T-helper 1 cell treated with Interleukin-12 subunit alpha and Interleukin-12 subunit beta and Interleukin-4 antibody, amounts not matched to agents 30 μg/mL and 1 μg/mL, for 36 hours (primary cell): Measurements from ENCODE around the gene EMP2.

Experiments
- H3K27ac Mint-ChIP-seq: one replicate; pipeline ENCODE4 v1.8.0; 2021; ENCODE audit warnings: mild to moderate bottlenecking, mixed read lengths
- H3K27me3 Mint-ChIP-seq: one replicate; pipeline ENCODE4 v1.8.0; 2021; ENCODE audit warnings: low read depth, mixed read lengths
- H3K36me3 Mint-ChIP-seq: one replicate; pipeline ENCODE4 v1.8.0; 2021; ENCODE audit warnings: low read depth, mixed read lengths
- H3K4me1 Mint-ChIP-seq: one replicate; pipeline ENCODE4 v1.8.0; 2021; ENCODE audit warnings: low read depth, mixed read lengths
- H3K4me3 Mint-ChIP-seq: one replicate; pipeline ENCODE4 v1.8.0; 2021; ENCODE audit warnings: mild to moderate bottlenecking, moderate library complexity, mixed read lengths
- H3K9me3 Mint-ChIP-seq: one replicate; pipeline ENCODE4 v1.8.0; 2021; ENCODE audit warnings: mixed read lengths

Gene EMP2

GRCh38 chr16:10616419-10616755, 36.0 kb upstream of the EMP2 start:
- Mint-ChIP-seq H3K9me3 (no peaks in the 10 kb centered on the region), H3K27ac (no peak overlapping the region), H3K4me1 (no peaks in the 10 kb centered on the region), H3K27me3 (peaks cover 9% of the 10 kb centered on the region), H3K36me3 (no peaks in the 10 kb centered on the region), H3K4me3 (no peak overlapping the region)

DNA sequence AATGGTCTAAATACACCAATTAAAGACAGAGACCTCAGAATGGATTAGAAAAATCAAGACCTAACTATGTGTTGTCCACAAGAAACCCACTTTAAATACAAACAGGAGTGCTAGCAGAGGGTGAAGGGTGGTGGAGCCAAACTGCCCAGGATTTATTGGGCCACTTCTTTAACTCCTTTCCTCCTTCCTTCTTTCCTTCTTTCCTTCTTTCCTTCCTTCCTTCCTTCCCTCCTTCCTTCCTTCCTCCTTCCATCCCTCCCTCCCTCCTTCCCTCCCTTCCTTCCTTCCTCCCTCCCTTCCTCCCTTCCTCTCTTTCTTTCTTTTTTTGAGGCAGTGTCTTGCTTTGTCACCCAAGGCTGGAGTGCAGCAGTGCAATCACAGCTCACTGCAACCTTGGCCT, 34.3 kb upstream of the EMP2 start:
- H3K36me3 Mint-ChIP-seq: no peaks in the 10 kb centered on the region
- no peak overlapping the region for H3K4me3 Mint-ChIP-seq
- H3K4me1 Mint-ChIP-seq: no peaks in the 10 kb centered on the region
- no peak overlapping the region for H3K27ac Mint-ChIP-seq
- no peaks in the 10 kb centered on the region for H3K9me3 Mint-ChIP-seq
- H3K27me3 Mint-ChIP-seq: peaks cover 1% of the 10 kb centered on the region

DNA sequence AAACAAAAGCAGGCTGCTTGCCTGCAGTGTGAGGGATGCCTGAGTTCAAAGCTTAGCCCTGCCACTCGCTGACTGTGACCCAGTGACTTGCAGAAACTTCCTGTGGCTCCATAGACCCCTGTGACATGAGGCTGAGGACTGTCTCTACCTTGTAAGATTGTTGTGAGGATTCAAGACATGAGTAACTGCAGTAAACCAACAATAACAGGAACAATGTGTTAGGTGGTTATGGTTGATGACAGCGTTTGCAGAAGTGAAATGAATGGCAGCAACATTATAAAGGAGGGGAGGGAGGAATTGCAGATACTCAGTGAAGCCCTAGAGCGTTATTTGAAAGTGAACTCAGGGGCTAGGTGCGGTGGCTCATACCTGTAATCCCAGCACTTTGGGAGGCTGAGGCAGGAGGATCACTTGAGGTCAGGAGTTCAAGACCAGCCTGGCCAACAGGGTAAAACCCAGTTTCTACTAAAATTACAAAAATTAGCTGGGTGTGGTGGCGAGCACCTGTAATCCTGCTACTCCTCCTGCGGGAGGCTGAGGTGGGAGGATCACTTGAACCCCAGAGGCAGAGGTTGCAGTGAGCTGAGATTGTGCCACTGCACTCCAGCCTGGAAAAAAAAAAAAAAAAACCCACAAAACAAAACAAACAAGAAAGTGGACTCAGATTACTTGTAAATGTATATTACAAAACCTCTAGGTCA, 33.5 kb upstream of the EMP2 start:
- no peak overlapping the region for H3K4me3 Mint-ChIP-seq
- H3K27me3 Mint-ChIP-seq: no peaks in the 10 kb centered on the region
- no peaks in the 10 kb centered on the region for H3K4me1 Mint-ChIP-seq
- no peak overlapping the region for H3K27ac Mint-ChIP-seq
- no peaks in the 10 kb centered on the region for H3K9me3 Mint-ChIP-seq
- no peaks in the 10 kb centered on the region for H3K36me3 Mint-ChIP-seq

DNA sequence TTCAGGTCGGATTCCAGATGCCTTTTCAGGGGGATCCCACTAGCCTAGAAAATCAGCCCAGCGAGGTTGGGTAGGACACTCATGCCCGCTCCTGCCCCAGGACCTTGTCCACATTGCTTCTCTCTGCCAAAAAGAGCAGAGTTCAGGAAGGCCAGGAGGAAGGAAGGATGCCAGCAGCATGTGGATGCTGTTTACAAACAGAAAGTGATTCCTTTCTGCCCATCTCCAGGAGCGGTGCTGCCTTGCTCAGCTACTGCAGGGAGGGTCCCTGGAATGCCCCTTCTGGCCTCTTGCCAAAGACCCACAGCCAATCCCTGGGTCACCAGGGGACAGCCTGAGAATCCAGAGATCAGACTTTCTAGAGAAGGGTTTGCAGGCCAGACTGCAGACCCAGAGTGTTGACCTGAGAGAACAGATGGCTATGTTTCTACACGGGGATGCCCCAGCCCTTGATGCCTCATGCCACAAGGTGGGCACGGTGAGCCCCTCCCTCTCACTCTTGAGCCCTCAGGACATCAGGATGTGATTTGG, 32.3 kb upstream of the EMP2 start:
- Mint-ChIP-seq H3K9me3 (no peaks in the 10 kb centered on the region), H3K4me3 (no peak overlapping the region), H3K27ac (no peak overlapping the region), H3K36me3 (no peaks in the 10 kb centered on the region), H3K27me3 (no peaks in the 10 kb centered on the region), H3K4me1 (no peaks in the 10 kb centered on the region)

DNA sequence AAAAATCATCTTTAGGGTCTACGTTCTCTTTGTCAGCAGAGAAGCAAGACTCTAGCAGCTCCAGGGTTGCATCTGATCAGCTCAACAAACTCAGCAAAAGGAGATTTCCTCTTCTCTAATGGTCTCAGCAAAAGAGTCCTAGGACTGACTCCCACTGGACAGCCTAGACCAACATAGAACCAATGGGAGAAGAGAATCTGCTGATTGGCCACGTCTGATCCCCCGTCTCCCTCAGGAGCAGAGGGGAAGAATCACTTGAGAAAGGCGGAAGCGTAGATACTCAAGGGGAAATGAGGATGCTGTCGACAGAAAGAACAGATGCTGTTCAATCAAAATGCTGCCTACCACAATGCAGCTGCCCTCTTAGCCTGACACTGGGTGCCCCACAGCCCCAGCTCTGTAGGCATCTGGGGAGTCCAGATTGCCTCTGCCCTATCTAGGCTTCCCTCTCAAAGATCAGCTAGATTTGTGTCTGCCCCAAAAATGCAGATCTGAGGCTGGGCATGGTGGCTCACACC, 31.5 kb upstream of the EMP2 start:
- Mint-ChIP-seq H3K27ac (no peak overlapping the region), H3K4me3 (no peak overlapping the region), H3K36me3 (no peaks in the 10 kb centered on the region), H3K4me1 (no peaks in the 10 kb centered on the region), H3K27me3 (no peaks in the 10 kb centered on the region), H3K9me3 (no peaks in the 10 kb centered on the region)

DNA sequence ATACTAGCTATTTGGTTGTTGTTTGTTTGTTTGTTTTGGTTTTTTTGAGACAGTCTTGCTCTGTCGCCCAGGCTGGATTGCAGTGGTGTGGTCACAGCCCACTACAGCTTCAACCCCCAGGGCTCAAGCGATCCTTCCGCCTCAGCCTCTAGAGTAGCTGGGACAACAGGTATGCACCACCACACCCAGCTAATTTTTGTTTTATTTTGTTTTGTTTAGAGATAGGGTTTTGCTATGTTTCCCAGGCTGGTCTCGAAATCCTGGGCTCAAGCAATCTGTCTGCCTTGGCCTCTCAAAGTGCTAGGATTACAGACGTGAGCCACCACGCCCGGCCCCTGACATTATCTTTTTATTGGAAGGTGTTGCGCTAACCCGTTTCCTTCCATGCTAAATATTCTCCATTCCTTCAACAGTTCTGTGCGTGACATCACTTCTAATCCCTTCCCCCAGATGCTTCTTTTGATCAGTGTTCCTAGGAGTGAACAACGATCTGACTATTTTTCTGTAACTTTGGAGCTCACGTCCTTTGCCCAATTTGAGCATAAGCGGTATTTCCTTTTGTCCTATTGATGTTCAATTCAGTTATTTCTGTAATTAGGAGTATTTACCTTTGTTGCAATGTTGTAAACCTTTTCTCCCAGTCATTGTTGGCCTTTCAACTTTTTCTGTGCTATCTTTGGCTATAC, 30.2 kb upstream of the EMP2 start:
- Mint-ChIP-seq H3K27me3 (no peaks in the 10 kb centered on the region), H3K9me3 (no peaks in the 10 kb centered on the region), H3K27ac (no peak overlapping the region), H3K4me3 (no peak overlapping the region), H3K36me3 (no peaks in the 10 kb centered on the region), H3K4me1 (no peaks in the 10 kb centered on the region)

DNA sequence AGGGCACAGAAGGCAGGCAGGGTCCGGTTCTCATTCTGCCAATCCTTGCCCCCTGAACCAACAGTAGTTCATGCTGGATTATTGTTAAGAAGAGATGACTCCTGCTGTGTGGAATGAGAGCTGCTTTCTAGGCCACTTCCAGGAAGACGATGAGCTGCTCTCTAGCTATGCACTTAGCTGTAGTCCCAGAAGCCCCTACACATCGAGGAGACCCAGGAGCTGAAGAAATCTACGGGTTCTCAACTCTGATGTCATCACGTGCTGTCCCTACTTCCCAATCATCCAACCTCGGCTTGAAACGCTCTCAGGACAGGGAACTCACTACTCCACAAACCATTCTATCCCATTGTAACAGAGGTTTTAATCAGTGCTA, 29.0 kb upstream of the EMP2 start:
- no peaks in the 10 kb centered on the region for H3K36me3 Mint-ChIP-seq

DNA sequence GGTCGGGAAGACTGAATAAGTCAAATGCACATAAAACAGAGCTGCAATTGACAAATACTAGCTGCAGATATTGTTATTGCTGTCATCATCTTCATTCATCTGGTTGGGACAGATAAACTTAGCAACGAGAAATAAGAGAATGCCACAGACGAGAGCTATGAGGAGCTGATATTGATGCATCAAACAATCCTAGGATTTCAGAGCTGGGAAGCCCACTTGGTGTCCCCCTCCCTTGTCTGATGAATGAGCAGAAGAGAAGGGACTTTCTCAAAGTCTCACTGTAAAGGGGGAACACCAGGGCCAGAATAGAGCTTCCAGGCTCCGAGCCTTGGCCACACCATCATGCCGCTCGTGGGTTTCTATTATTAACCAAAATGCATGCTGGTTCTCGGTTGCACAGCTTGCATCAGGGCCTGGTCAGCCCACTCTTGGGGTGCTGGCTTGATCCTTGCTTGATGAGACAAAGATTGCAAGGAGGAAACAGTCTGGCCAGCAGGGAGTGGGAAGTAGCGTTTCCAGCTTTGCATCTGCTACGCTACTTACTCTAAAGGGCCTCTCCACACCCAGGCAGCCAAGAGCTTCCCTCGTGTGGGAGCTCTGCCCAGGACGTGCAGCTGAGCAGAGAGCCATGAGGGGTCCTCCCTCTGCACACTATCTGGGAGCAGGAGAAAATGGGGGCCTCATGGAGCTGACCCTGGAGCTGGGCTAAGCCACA, 28.4 kb upstream of the EMP2 start:
- Mint-ChIP-seq H3K4me3 (no peak overlapping the region), H3K27me3 (no peaks in the 10 kb centered on the region), H3K9me3 (no peaks in the 10 kb centered on the region), H3K27ac (no peak overlapping the region), H3K36me3 (no peaks in the 10 kb centered on the region), H3K4me1 (no peaks in the 10 kb centered on the region)

More for the DNA sequence above, 29.0 kb upstream of the EMP2 start:
- no peaks in the 10 kb centered on the region for H3K27me3 Mint-ChIP-seq
- no peak overlapping the region for H3K27ac Mint-ChIP-seq
- no peaks in the 10 kb centered on the region for H3K9me3 Mint-ChIP-seq
- H3K4me1 Mint-ChIP-seq: no peaks in the 10 kb centered on the region
- H3K4me3 Mint-ChIP-seq: no peak overlapping the region

DNA sequence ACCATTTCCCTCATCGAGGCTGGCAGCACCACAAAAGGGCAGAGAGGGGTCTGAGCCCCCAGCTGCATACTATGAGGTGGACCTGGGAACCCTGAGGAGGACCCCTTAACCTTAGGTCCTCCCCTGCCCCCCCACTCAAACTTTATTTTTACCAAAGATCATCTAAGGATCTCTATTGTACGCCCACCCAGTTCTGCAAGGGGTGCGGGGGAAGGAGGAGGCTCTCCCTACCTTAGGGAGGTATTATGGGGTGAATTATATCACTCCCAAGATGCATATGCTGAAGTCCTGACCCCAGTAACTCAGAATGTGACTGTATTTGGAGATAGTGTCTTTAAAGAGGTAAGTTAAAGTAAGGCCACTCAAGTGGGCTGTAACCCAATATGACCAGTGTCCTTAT, 26.8 kb upstream of the EMP2 start:
- H3K4me3 Mint-ChIP-seq: no peak overlapping the region
- H3K4me1 Mint-ChIP-seq: no peaks in the 10 kb centered on the region
- no peak overlapping the region for H3K27ac Mint-ChIP-seq
- no peaks in the 10 kb centered on the region for H3K27me3 Mint-ChIP-seq
- H3K9me3 Mint-ChIP-seq: no peaks in the 10 kb centered on the region
- H3K36me3 Mint-ChIP-seq: no peaks in the 10 kb centered on the region

DNA sequence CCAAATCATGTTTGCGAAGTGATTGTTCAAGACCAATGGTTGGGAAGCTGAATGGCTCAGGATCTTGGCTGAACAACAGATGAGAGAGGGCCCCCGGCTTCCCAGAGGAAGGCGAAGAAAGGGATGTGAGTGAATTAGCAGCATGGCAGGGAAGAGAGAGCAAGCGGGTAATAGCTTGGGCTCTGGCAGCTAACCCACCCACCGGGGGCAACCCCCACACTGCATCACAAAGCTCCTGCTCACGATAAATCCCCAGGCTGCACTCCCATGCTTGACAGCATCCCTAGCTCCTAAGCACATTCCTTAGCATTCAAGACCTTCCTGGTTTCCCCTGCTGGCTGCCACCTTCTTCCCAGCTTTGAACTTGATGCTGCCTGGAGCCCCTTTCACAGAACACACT, 26.2 kb upstream of the EMP2 start:
- Mint-ChIP-seq H3K9me3 (no peaks in the 10 kb centered on the region), H3K4me3 (no peak overlapping the region), H3K4me1 (no peaks in the 10 kb centered on the region), H3K36me3 (no peaks in the 10 kb centered on the region), H3K27ac (no peak overlapping the region), H3K27me3 (no peaks in the 10 kb centered on the region)

DNA sequence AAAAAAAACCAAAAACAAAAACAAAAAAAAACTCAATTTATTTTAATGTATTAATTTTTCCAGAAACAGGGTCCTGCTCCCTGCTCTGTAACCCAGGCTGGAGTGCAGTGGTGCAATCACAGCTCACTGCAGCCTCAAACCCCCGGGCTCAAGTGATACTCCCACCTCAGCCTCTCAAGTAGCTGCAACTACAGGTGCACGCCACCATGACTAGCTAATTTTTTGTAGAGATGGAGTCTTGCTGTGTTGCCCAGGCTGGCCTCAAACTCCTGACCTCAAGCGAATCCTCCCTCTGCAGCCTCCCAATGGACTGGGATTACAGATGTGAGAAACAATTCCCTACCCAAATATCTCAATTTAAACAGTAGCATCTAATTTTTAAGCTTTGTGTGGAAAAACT, 25.2 kb upstream of the EMP2 start:
- Mint-ChIP-seq H3K27me3 (no peaks in the 10 kb centered on the region), H3K27ac (no peak overlapping the region), H3K9me3 (no peaks in the 10 kb centered on the region), H3K4me1 (no peaks in the 10 kb centered on the region), H3K4me3 (no peak overlapping the region), H3K36me3 (no peaks in the 10 kb centered on the region)

GRCh38 chr16:10601444-10602408, 21.3 kb upstream of the EMP2 start:
- no peaks in the 10 kb centered on the region for H3K36me3 Mint-ChIP-seq
- no peak overlapping the region for H3K27ac Mint-ChIP-seq
- H3K27me3 Mint-ChIP-seq: no peaks in the 10 kb centered on the region
- no peaks in the 10 kb centered on the region for H3K4me1 Mint-ChIP-seq
- no peaks in the 10 kb centered on the region for H3K9me3 Mint-ChIP-seq
- no peak overlapping the region for H3K4me3 Mint-ChIP-seq

GRCh38 chr16:10600782-10601443, 20.5 kb upstream of the EMP2 start:
- Mint-ChIP-seq H3K4me3 (no peak overlapping the region), H3K9me3 (no peaks in the 10 kb centered on the region), H3K36me3 (no peaks in the 10 kb centered on the region), H3K27me3 (no peaks in the 10 kb centered on the region), H3K27ac (no peak overlapping the region), H3K4me1 (no peaks in the 10 kb centered on the region)

- H3K36me3 Mint-ChIP-seq: no peaks in the 10 kb centered on the region
- no peaks in the 10 kb centered on the region for H3K27me3 Mint-ChIP-seq
- H3K4me3 Mint-ChIP-seq: no peak overlapping the region
- H3K4me1 Mint-ChIP-seq: no peaks in the 10 kb centered on the region
- H3K9me3 Mint-ChIP-seq: no peaks in the 10 kb centered on the region
- no peak overlapping the region for H3K27ac Mint-ChIP-seq
Measured at GRCh38 chr16:10599626-10600025, 19.2 kb upstream of the EMP2 start.
